Adrenal gland (tissue), 5 donors: ENCODE results near the gene SHC1.

ENCODE experiments used
- POLR2A ChIP-seq, 2 donors: fragments of 450-650 bp; IDR thresholded peaks; one replicate each; pipeline ENCODE4 v1.6.1; 2017; ENCODE audit warnings: antibody characterized with exemption in 2 of 2, mild to moderate bottlenecking in 2 of 2, moderate library complexity in 1 of 2
- TF ChIP-seq, protein P1 (sequence below), 6 experiments: fragments of 450-650 bp in 4 of 6; fragments of 200-600 bp in 2 of 6; sonication (generic) in 1 of 6; IDR thresholded peaks; 1 replicate in 5 of 6; 2 replicates in 1 of 6; pipeline versions ENCODE4 v1.5.1 to v1.8.0; 2016 to 2021; ENCODE audit warnings: antibody characterized with exemption in 6 of 6, mild to moderate bottlenecking in 2 of 6, moderate library complexity in 1 of 6
- donor health status: DM: no; HTN: no; CAD: no.

DNA sequence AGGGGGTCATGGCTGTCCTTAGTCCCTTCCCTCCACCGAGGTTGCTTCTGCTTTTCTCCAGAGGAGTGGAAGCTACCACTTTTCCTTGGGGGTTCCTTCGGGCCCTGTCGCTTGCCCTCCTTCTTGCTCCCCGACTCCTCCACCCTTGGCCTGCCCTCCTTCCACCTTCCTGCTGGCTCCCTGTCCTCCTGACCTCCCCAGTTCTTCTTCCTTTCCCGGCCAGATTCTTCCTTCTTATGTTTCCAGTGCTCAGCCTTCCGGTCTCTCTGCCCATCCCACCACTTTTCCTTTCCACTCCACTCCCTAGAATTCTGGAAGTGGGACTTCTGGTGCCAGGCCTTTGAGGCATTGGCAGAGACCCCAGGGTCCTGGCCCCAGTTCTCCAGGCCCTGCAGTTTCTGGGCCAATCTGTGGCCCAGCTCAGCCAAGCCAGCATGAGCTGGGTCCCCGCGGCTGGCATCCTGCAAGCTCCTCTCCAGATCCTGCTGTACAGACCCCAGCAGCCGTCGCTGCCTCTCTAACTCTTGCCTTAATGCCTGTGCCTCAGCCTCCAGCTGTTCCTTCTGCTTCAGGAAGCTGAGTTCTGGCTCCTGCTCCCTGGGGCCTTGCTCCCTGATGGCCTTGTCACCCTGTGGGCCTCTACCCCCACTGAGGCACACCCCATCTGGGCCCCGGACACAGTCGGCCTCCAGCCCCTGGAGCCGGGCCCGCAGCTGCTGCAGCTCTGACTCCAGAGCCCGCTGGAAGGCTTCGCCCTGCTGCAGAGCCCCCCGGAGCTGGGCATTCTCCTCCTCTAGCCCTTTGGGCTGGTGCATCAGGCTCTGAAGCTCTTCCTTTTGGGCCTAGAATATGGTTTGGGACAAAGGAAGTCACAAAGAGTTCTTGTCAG, 24.3 kb downstream of the SHC1 start:
- TF ChIP-seq, protein P1, sequence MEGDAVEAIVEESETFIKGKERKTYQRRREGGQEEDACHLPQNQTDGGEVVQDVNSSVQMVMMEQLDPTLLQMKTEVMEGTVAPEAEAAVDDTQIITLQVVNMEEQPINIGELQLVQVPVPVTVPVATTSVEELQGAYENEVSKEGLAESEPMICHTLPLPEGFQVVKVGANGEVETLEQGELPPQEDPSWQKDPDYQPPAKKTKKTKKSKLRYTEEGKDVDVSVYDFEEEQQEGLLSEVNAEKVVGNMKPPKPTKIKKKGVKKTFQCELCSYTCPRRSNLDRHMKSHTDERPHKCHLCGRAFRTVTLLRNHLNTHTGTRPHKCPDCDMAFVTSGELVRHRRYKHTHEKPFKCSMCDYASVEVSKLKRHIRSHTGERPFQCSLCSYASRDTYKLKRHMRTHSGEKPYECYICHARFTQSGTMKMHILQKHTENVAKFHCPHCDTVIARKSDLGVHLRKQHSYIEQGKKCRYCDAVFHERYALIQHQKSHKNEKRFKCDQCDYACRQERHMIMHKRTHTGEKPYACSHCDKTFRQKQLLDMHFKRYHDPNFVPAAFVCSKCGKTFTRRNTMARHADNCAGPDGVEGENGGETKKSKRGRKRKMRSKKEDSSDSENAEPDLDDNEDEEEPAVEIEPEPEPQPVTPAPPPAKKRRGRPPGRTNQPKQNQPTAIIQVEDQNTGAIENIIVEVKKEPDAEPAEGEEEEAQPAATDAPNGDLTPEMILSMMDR (IDR thresholded peaks at IDR 0.05) = no peak
- no peak for TF ChIP-seq POLR2A (IDR thresholded peaks at IDR 0.05)
